Islet precursor cell (in vitro differentiated cells): ENCODE measurements around the gene USE1.

Experiments used
- DNase-seq: peaks from one replicate; pipeline ENCODE4 v3.0.0-alpha.2; 2018

The USE1 gene

DNA sequence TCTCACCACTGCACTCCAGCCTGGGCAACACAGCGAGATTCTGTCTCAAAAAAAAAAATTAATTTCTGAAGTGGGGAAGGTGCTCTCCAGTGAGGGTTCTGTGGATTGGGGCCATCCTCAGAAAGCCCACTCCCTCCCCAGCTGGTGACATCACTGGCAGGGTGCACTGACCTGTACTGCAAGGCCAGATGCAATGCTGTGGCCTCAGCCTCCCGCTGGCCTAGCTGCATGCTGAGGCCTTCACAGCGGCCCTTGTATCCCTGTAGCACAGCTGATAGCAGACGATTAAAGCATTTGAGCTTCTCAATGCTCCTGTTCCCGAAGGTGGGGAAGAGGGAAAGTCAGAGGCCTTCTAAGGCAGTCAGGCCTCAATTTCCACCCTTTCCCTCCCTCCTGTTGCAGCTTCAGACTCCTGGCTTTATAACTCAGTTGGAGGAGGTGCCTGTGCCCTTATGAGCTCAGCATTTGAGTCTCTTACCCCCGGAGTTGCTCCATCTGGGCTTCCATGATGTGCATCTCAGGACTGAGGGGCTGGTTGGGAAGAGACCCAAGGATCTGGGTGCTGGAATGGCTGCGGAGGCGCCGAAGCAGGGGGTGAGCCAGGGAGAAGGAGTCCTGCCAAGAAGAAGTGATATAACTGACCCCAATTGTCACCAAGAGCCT lies 44.1 kb downstream of the USE1 start:
- DNase-seq: no peak

DNA sequence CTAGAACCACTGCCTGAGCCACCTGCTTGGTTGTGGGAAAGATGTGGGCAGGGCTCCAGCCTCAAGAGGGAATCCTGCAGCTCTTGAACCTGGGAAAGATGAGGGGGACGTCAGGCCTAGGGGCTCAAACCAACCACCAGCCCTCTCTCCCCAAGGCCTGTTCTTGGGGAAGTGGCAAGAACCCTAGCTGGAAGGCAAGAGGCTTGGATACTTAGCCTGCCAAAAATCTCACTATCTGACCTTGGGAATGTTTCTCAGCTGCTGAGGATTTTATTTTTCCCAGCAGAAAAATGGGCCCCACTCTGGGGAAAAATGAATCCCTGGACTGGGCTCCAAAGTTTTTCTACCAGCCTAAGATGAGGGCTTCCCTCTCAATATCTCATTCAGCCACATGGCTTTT lies 44.8 kb downstream of the USE1 start:
- no peak for DNase-seq

DNA sequence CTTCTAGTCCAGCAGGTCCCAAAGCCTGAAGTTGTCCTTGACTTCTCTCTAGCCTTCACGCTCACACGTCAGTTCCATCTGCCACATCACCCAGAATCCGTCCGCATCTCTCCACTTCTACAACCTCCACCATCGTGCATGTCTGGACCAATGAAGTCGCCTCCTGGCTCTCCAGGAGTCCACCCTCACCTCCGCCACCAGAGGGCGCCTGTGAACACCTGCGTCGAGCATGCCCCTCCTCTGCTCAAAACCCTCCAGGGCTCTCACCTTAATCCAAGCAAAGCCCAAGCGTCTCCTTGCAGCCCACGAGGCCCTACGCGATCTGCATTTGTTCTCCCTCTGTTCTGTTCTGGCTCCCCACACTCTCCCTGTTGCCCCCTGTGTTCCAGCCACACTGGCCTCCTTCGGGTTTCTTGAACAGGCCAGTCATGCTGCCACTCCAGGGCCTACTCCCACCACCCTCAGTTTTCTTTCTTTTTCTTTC lies 45.7 kb downstream of the USE1 start:
- DNase-seq: peak; percentile 93

DNA sequence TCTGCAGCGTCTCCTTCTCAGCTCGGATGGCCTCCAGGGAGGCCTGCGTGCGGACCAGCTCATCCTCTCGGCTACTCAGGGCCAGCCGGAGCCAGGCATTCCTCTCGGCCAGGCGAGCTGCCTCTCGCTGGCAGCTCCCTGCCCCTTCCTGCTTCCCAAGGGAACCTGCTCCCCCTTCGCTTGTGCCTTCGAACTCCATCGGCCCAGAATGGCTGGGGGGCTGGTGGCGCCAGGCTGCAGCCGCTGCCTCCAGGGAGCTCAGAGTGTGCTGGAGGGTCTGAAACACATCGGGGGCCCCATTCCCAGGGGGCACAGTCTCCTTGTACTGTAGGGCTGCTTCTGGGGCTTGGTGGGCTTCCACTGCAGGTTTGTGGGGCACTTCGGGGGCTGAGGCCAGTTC lies 47.4 kb downstream of the USE1 start:
- DNase-seq: no peak

DNA sequence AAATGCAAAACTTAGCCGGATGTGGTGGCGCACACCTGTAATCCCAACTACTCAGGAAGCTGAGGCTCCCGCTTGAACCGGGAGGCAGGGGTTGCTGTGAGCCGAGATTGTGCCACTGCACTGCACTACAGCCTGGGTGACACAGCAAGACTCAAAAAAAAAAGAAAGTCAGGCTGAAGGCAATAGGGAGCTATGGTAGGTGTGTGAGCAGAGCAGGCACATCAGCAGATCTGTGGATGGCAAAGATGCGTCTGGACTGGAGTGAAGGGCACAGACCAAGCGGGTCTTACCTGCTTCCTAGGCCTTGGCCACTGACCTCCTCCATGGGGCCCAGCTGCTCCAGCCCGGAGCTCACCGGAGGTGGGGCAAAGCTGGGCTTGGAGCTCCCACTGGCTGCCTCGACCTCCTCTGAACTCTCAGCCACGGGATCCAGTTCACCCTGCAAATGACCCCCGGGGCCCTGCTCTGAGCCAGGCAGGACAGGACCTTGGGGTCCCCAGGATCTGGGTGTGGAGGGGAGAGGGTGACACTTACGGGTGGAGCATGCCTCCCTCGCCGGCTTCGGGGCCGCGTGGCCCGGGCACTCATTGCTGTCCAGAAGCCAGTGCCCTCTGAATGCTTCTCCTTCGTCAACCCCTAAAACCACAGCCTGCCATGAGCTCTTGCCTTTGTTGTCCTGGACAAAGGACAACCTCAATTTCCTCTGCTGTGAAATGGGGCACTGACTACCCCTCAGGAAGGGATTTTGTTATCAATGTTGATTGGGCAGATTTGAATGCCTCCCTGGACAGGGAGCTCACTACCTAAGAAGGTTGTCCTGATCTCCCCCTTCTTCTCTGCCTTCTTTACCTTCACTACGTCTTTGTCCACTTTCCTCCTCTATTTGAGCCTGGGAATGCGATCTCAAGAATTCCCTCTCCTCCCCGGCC lies 48.8 kb downstream of the USE1 start:
- DNase-seq: no peak

DNA sequence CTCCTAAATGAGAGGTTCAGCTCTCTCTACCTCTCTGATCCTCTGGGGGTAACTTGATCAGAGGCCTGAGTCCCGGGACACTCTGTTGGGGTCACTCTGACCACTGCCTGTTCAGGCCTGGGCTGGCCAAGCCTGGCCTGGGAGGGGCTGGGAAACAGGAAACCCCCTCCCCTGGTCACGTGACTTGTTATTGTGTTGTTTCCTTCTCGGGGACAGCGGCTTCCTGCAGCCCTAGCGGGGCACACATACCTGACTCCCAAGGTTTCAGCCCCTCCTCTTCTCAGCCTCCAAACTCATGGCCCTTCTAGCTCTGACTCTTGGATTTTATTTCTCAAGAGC lies 49.5 kb downstream of the USE1 start, which contains the start of gene USHBP1:
Gene USHBP1, minus strand, starts transcription at position 105 of the 339 bp plus-strand sequence. CDS start 446 bp downstream, outside the sequence.
- DNase-seq: no peak

DNA sequence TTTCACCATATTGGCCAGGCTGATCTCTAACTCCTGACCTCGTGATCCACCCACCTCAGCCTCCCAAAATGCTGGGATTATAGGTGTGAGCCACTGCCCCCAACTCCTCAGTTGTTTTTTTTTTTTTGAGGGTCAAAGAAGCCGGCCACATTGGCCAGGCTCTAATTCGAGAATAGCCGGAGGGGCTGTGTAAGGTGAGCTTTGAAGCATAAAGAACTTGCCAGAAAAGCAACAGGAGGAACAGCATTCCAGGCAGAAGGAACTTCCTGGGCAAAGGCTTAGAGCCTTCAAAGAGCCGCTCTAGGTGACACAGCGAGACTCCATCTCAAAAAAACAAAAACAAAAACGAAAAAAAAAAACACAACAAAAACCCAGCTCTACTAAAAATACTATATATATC lies 50.9 kb downstream of the USE1 start:
- DNase-seq: peak; percentile 77

DNA sequence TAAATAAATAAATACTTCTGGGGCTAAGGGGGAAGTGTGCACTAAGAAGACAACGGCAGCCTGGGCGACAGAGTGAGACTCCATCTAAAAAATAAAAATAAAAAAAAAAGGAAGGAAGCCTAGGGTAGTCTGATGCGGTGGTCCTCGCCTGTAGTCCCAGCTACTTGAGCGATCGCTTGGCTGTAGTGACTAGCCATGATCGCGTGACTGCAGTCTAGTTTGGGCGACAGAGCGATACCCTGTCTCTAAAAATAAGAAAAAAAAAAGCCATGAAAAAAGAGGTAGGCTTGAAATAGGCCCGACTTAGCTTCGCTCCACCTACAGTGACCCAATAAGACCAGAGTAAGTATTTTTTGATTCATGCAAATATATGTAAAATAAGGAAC lies 51.4 kb downstream of the USE1 start:
- no peak for DNase-seq

DNA sequence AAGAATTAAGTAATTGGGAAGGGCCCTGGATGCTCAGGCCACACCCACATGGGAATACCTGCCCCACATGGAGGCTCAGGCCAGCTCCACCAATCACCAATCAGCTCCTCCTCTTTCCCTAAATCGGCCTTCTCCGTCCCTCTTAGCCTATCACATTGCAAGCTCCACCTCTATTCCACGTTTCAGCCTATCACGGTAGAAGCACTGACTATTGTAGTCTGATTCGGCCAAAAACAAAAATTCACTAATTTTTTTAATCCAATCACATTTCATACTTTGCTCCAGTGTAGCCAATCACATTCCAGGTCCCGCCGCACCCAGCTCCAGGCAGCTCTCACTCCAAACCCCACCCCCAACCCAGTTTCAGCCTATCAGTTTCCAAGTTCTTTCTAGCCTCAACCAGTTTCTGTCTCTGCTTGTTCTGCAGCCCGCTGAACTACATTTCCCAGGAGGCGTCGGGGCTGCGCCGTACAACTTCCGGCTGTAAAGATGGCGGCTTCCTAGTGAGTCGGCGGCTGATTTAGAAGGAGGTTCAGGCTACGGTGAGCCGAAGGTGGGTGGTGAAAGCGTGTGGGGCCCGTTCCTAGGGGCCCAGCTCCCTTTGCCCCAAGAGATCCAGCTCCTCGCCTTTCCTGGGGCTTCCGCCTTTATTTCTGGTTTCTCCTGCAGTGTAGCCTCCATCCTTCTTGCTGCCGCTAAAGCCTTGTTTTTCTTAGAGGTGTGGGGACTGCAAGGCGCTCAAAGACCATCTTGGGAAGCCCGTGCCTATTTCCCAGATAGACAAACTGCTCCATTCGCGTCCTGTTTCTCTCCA lies 52.0 kb downstream of the USE1 start, which contains the start of gene BABAM1:
Gene BABAM1, plus strand, starts transcription at position 469 of the 814 bp plus-strand sequence. CDS start 1,364 bp downstream, outside the sequence.
- DNase-seq: peak; percentile 99

DNA sequence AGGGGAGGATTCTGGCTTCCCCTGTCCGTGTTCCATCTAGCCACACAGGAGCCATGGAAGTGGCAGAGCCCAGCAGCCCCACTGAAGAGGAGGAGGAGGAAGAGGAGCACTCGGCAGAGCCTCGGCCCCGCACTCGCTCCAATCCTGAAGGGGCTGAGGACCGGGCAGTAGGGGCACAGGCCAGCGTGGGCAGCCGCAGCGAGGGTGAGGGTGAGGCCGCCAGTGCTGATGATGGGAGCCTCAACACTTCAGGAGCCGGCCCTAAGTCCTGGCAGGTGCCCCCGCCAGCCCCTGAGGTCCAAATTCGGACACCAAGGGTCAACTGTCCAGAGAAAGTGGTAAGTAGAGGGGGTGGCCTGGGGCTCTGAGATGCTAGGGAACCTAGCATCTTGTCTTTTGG lies 53.6 kb downstream of the USE1 start:
- DNase-seq: no peak
